PC-3 (cell line): Measurements from ENCODE around the gene PIK3C3. TPM values are rescaled to one million over a fixed set of nuclear protein-coding genes. Genes with fewer than 3 reads are reported as not detected.

Source experiments
- ATAC-seq: fragments of 200-7000 bp; cut with Tn5 transposase; 2 replicates; pipeline ENCODE4 v1.9.1; 2020; ENCODE audit warnings: mild to moderate bottlenecking, moderate library complexity
- BruUV-seq: library from RNA; stranded (reverse); fragments of 400-500 nt; replicated peaks from 2 replicates; lab custom pipeline; 2021; lab: Mats Ljungman, UMichigan
- CTCF ChIA-PET: fragments of 300-600 bp; sonication (Branson Sonifier 250); formaldehyde crosslinking; loops from one replicate; lab custom pipeline; 2022; ENCODE audit warnings: antibody characterized with exemption; lab: Charles Lee
- POLR2A ChIA-PET: fragments of 300-600 bp; sonication (Branson Sonifier 250); formaldehyde crosslinking; loops from one replicate; lab custom pipeline; 2022; ENCODE audit warnings: antibody characterized with exemption; ENCODE audit not compliant: unreplicated experiment; lab: Charles Lee
- DNase-seq: peaks from one replicate; pipeline ENCODE4 v3.0.0-alpha.2; 2015
- H2AFZ ChIP-seq: fragments of 300-600 bp; sonication (generic); 2 replicates; pipeline ENCODE4 v1.6.0; 2016; ENCODE audit warnings: antibody characterized with exemption, low read length
- H3F3A ChIP-seq: fragments of 300-600 bp; sonication (generic); one replicate; pipeline ENCODE4 v1.6.0; 2017; ENCODE audit warnings: antibody characterized with exemption, low read length, control low read depth, mild to moderate bottlenecking; ENCODE audit not compliant: unreplicated experiment
- H3K27ac ChIP-seq: fragments of 300-600 bp; sonication (generic); 2 replicates; pipeline ENCODE4 v1.5.1; 2016; ENCODE audit warnings: mild to moderate bottlenecking, low read length
- H3K27me3 ChIP-seq: fragments of 300-600 bp; sonication (generic); 2 replicates; pipeline ENCODE4 v1.6.1; 2016; ENCODE audit warnings: low read length, mixed read lengths
- H3K36me3 ChIP-seq: fragments of 300-600 bp; sonication (generic); 2 replicates; pipeline ENCODE4 v1.6.1; 2016; ENCODE audit warnings: low read depth, mixed run types, low read length, mixed read lengths
- H3K4me1 ChIP-seq: fragments of 300-600 bp; sonication (generic); 2 replicates; pipeline ENCODE4 v1.5.1; 2016; ENCODE audit warnings: low read length; ENCODE audit not compliant: insufficient read depth
- H3K4me2 ChIP-seq: fragments of 300-600 bp; sonication (generic); 2 replicates; pipeline ENCODE4 v1.6.0; 2016; ENCODE audit warnings: low read length
- H3K4me3 ChIP-seq: fragments of 300-600 bp; sonication (generic); 2 replicates; pipeline ENCODE4 v1.5.1; 2016; ENCODE audit warnings: mild to moderate bottlenecking, low read length, mixed read lengths
- H3K79me2 ChIP-seq: fragments of 300-600 bp; sonication (generic); 2 replicates; pipeline ENCODE4 v1.6.1; 2017; ENCODE audit warnings: low read length, mixed read lengths
- H3K9ac ChIP-seq: fragments of 300-600 bp; sonication (generic); 2 replicates; pipeline ENCODE4 v1.6.0; 2016; ENCODE audit warnings: mild to moderate bottlenecking, low read length
- H3K9me2 ChIP-seq: fragments of 300-600 bp; sonication (generic); replicated peaks from 2 replicates; pipeline ENCODE4 v1.6.1; 2016; ENCODE audit warnings: mixed run types, low read length, mixed read lengths
- H3K9me3 ChIP-seq: fragments of 300-600 bp; sonication (generic); 2 replicates; pipeline ENCODE4 v1.6.1; 2016; ENCODE audit warnings: low read length, mixed read lengths
- H4K20me1 ChIP-seq: fragments of 300-600 bp; sonication (generic); 2 replicates; pipeline ENCODE4 v1.6.1; 2016; ENCODE audit warnings: low read length, mixed read lengths
- CTCF ChIP-seq: fragments of 300-600 bp; sonication (generic); conservative IDR thresholded peaks from 2 replicates; pipeline ENCODE4 v1.5.1; 2017; ENCODE audit warnings: antibody characterized with exemption, low read depth, mild to moderate bottlenecking, low read length
- EZH2 ChIP-seq: fragments of 300-600 bp; sonication (generic); IDR thresholded peaks from one replicate; pipeline ENCODE4 v1.6.1; 2017; ENCODE audit warnings: antibody characterized with exemption, mild to moderate bottlenecking, low read length; ENCODE audit not compliant: unreplicated experiment
- EZH2phosphoT487 ChIP-seq: fragments of 300-600 bp; sonication (generic); IDR thresholded peaks from 2 replicates; pipeline ENCODE4 v1.6.1; 2018; ENCODE audit warnings: mild to moderate bottlenecking, antibody characterized with exemption, low read length, borderline replicate concordance
- intact Hi-C: fragments of 100-400 bp; cut with micrococcal nuclease; formaldehyde crosslinking; loops from 2 replicates; pipeline ENCODE4 v1.9.0; 2023
- total RNA-seq: library from RNA; depleted of rRNA; stranded (reverse); fragments of >200 nt; gene quantifications from 2 replicates; pipeline ENCODE4 v1.2.3, GENCODE V29; 2014

The PIK3C3 gene
- total RNA-seq, 1 experiment from 2014 or later = 25.9 TPM

DNA sequence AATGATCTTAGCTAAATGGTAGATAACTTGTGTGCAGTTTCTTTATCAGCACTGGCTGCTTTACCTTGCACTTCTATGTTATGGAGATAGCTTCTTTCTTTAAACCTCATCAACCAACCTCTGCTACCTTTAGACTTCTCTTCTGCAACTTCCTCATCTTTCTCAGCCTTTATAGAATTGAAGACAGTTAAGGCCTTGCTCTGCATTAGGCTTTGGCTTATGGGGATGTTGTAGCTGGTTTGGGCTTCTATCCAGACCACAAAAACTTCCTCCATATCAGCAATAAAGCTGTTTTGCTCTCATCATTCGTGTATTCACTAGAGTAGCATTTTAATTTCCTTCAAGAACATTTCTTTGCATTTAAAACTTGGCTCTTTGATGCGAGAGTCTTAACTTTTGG, 123.7 kb downstream of the PIK3C3 start:
- H3K9me3 ChIP-seq = no peaks in the 10 kb centered on the region
- H3K27me3 ChIP-seq = no peaks in the 10 kb centered on the region
- TF ChIP-seq CTCF (no peak), EZH2 (no peak)
- CTCF ChIA-PET = no interaction called here
- H4K20me1 ChIP-seq = no peaks in the 10 kb centered on the region
- H3K9me2 ChIP-seq = no peaks in the 10 kb centered on the region
- no peak overlapping the region for H3K4me3 ChIP-seq
- POLR2A ChIA-PET = no interaction called here
- no peak overlapping the region for H3K9ac ChIP-seq
- DNase-seq (no peak), ATAC-seq (peak; percentile 22; the same call in 1 of the 2 replicates)
- H3K79me2 ChIP-seq = no peaks in the 10 kb centered on the region
- H3K4me1 ChIP-seq = no peaks in the 10 kb centered on the region
- BruUV-seq = no TSS peak
- H3K36me3 ChIP-seq = no peaks in the 10 kb centered on the region
- H3F3A ChIP-seq = no peaks in the 10 kb centered on the region
- intact Hi-C loops = no loop called here
- H3K4me2 ChIP-seq = no peak overlapping the region
- H3K27ac ChIP-seq = no peak overlapping the region
- no peak overlapping the region for H2AFZ ChIP-seq

GRCh38 chr18:42080340-42080739, 125.3 kb downstream of the PIK3C3 start:
- Histone ChIP-seq H3K79me2 (no peaks in the 10 kb centered on the region), H3F3A (no peaks in the 10 kb centered on the region), H3K4me1 (no peaks in the 10 kb centered on the region), H3K9me2 (no peaks in the 10 kb centered on the region), H3K27ac (no peak overlapping the region), H3K9ac (no peak overlapping the region), H3K4me2 (no peak overlapping the region), H4K20me1 (no peaks in the 10 kb centered on the region), H3K36me3 (no peaks in the 10 kb centered on the region), H3K9me3 (no peaks in the 10 kb centered on the region), H2AFZ (no peak overlapping the region), H3K27me3 (no peaks in the 10 kb centered on the region), H3K4me3 (no peak overlapping the region)
- CTCF ChIA-PET = no interaction called here
- intact Hi-C loops = no loop called here
- no peak for TF ChIP-seq CTCF
- no peak for TF ChIP-seq EZH2phosphoT487
- TF ChIP-seq EZH2 = no peak
- ATAC-seq (peak; percentile 77), DNase-seq (peak; percentile 30)
- POLR2A ChIA-PET = no interaction called here
- BruUV-seq = no TSS peak

DNA sequence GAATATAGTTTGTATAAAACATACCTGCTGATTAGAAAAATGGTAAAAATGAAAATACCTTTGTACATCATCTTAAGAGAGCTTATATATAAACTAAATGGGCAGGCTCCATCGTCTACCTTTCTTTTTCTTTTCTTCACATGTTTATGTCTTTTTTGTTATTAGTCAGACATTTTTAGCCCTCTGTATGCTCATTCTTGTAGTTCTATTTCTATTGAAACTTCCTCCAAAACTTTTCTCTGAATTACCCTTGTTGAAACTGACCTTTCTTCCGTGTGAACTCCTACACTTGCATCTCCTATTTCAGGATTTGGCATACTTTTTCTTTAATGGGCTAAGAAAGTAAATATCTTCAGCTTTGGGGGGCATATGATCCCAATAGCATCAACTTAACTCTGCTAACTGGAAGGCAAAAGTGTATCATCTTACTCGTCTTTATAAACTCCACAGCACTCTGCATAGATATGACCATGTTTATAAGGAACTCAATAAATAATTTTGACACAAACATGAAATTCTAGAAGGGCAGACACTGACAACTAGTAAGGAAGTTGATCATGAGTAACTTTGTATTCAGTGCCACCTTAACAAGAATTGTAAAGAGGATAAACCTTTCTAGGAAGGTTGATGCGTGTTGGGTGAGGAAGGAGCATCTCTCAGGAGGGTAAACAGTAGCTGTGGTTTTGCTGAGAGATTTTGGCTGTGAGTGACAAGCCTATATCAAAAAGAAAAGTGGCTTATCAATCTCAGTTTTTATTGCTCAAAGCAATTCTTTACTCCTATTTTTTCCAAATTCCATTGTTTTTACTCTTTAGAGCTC, 127.6 kb downstream of the PIK3C3 start:
- no peak for ATAC-seq
- Histone ChIP-seq H3K4me1 (no peaks in the 10 kb centered on the region), H3K27me3 (no peaks in the 10 kb centered on the region), H3K4me2 (no peak overlapping the region), H3K9me3 (no peaks in the 10 kb centered on the region), H2AFZ (no peak overlapping the region), H3K9ac (no peak overlapping the region), H3K36me3 (no peaks in the 10 kb centered on the region), H3K9me2 (no peaks in the 10 kb centered on the region), H3K4me3 (no peak overlapping the region), H4K20me1 (no peaks in the 10 kb centered on the region), H3K27ac (no peak overlapping the region), H3K79me2 (no peaks in the 10 kb centered on the region), H3F3A (no peaks in the 10 kb centered on the region)
- ChIA-PET POLR2A (no interaction called here), CTCF (no interaction called here)
- TF ChIP-seq EZH2phosphoT487 (no peak), EZH2 (no peak), CTCF (no peak)
- no TSS peak for BruUV-seq
- intact Hi-C loops = no loop called here
- DNase-seq = no peak
